ENCODE measurements around the gene SKI.

SKI gene

DNA sequence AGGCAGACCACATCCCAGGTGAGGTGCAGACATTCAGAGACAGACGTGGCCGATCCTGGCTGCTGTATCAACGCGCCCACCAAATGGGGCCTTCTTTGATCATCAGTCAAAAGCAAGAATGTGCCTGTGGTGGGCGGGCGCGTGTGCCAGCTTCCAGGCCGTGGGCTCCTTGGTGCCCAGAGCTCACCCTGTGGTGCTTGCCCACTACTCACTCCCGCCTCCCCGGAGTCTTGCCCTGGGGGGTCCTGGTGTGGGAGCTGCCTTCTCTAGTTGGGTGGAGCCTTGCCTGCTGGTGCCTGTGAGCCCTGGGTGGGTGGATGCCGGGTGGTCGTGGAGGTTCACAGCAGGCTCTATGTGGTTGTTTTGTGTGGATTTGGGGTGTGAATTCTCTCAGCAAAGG, 70.6 kb downstream of the SKI start:
- no peak for DNase-seq

DNA sequence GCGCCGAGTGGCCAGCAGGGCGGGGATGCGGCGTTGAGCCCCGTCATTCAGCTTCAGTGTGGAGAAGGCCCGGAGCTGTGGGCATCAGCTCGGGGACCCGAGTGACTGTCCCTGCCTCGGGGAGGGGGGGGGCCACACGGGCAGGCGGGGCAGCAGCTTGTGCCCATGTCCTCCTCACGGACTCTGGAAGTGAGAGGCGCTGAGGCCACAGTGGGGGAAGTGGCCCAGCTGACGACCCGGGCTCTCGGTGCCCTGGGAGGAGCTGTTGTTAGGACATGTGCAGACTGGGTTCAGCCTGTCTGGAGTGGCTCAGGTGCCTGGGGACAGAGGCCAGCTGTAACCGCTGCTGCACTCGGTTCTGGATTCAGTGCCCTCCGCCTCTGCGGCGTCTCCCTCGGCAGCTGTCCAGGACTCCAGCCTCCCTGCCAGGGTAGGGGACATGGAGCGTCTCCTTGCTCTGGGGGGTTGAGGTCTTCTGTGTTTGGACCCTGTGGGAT, 71.1 kb downstream of the SKI start:
- no peak for DNase-seq

DNA sequence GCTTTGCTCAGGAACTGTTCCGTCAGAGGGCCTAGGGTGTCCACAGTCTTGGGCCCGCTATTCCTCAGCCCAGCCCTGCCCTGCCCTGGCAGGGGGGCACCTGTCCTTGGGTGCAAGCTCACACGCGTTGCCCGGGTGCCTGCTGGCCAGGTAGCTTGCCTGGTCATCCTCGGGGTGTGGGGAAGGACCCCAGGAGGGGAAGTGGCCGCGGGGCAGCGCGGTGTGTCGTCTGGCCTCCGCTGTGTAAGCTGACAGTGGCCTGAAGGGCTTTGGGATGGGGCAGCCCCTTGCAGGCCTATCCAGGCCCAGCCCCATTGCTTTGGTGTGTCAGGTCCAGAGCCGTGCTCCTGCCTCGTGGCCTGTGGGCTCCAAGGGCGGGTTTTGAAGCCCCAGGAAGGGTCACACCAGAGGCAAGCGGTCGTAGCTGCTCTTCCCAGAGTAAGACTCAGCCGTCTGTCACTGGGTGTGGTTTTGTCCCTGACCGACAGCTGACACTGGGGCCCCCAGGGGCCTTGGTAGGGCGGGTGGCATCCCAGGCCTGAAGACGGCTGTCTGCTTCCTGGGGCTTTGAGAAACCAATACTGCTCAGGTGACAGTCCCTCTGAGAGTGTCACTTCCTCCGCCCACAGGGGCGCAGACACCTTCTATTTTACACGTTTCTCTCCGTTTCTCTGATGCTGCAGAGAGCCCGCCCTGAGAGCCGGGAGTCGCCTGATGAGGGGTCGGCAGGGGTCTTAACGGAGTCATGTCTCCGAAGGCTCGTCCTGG, 72.1 kb downstream of the SKI start:
- peak; percentile 65 for DNase-seq

DNA sequence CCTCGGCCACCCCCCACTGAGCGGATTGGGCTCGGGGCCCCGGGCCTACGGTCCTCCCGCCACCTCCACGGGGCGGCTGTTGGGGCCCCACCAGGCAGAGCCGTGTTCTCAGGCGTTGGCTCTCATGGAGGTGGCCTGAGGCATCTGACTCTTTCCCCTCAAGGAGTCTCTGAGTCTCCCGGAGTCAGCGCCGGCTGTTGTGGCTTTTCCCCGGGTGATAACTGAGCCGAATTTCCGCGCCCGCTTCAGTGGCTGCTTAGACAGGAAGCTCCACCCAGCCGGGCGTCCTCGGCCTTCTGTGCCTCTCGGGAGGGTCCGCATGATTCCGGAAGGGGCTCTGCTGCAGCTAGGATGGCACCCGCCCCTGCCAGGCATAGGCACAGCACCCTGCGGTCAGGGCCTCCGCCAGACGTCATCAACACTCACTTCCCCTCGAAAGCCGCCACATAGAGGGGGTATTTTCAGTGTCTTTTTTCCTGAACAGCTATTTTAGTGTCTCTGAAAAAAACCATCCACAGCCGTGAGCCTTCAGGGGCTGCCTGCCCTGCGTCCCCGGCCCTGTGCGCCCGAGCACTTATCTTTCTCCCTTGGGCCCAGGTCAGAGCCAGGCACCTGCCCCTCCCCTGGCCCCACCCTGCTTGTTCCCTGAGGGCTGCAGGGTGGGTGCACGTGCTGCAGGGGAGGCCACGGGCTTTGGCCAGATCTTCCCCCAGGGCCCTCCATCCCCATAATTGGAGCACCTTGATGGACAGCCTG, 72.9 kb downstream of the SKI start:
- peak; percentile 69 for DNase-seq

DNA sequence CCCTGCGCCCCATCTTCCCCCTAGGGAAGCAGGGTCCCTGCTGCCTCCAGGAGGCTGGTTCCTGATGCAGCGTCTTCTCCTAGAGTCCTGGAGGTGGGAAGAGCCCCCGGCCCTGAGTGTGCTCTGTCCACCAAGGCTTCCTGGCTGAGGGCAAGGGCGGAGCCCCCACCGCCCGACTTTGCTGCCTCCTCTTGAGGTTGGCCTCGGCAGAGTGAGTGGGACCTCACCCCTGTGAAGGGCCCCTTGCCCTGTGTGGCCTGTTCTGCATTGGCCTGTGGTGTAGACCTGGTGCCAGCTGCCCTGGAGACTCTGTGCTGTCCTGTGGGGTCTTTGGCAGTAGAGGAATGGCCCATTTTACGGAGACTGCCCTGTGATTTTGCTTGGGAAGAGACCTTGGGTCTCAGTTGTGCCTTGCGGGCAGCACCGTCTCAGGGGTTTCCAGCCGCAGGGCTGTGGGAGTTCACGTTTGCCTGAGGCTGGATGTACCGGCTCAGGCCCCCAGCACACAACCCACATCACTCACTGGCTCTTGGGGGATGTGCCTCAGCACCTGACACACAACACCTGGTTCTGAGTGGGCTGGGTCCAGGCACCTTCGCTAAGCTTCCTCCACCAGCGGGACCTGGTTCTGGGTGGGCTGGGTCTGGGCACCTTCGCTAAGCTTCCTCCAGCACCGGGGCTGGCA, 73.6 kb downstream of the SKI start:
- no peak for DNase-seq

DNA sequence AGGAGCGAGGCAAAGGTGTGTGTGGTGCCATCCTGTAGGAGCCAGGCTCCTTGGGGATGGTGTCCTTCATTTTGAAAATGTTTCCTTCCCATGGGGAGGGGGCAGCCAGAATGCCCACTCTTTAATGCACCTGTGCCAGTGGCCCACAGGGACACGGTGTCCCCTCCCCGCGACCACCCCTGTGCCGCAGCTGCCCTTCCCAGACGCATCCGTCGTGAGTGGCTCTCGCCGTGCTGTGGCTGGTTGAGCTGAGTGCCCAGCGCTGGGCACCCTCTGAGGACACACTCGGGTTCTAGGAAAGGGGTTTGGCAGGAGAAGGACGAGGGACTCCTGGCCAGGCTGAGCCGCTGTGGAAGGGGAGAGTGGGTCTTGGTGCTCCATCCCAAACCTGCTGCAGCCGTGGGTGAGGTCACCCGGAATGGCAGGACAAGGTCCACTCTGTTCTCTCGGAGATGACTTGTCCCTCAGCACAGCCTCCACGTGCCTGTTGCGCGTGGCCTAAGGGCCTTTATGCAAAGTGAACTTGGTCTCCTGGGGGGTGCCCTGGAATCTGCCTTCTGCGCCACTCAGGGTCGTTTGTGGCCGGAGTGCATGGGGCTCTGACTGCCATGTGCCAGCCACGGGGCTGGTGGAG, 74.3 kb downstream of the SKI start:
- DNase-seq = no peak

DNA sequence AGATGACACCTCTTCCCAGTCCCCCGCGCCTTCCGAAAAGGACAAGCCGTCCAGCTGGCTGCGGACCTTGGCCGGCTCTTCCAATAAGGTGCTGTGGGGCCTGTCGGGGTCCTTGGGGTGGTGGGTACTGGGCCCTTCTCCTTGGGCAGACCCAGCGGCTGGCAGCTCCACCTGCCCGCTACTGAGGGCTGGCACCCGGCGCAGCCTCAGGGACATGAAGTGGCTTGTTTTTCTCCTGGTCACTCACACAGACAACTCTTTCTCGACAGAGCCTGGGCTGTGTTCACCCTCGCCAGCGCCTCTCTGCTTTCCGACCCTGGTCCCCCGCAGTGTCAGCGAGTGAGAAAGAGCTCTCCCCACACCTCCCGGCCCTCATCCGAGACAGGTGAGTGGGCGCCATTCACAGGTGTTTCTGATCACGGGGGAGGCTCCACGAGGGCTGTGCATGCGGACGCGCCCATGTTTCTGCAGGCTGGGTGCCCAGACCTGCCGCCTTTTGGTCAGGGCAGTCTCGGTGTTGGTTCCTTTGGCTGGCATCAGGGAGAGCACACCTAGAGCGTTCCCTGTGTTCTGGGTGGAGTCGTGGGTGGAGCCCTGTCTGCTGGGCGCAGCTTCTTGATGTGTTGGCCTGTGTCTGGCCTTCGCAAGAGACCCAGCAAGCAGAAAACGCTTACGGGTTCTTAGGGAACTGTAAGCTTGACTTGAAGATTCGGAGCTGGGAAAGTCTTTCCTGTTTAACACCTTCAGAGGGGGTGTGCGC, 75.1 kb downstream of the SKI start:
- no peak for DNase-seq

DNA sequence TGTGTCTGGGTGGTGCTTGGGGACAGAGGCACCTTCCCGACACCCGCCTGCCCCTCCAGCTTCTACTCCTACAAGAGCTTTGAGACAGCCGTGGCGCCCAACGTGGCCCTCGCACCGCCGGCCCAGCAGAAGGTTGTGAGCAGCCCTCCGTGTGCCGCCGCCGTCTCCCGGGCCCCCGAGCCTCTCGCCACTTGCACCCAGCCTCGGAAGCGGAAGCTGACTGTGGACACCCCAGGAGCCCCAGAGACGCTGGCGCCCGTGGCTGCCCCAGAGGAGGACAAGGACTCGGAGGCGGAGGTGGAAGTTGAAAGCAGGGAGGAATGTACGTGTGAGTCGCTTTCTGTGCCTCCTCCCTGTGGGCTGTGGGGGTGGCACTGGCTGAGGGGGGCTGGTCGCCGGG, 75.7 kb downstream of the SKI start:
- no peak for DNase-seq

DNA sequence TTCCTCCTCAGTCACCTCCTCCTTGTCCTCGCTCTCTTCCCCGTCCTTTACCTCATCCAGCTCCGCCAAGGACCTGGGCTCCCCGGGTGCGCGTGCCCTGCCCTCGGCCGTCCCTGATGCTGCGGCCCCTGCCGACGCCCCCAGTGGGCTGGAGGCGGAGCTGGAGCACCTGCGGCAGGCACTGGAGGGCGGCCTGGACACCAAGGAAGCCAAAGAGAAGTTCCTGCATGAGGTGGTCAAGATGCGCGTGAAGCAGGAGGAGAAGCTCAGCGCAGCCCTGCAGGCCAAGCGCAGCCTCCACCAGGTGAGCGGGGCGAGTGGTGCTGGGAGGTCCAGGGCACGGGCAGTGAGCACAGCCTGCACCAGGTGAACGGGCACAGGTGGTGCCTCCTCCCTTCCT, 76.2 kb downstream of the SKI start:
- DNase-seq = no peak

DNA sequence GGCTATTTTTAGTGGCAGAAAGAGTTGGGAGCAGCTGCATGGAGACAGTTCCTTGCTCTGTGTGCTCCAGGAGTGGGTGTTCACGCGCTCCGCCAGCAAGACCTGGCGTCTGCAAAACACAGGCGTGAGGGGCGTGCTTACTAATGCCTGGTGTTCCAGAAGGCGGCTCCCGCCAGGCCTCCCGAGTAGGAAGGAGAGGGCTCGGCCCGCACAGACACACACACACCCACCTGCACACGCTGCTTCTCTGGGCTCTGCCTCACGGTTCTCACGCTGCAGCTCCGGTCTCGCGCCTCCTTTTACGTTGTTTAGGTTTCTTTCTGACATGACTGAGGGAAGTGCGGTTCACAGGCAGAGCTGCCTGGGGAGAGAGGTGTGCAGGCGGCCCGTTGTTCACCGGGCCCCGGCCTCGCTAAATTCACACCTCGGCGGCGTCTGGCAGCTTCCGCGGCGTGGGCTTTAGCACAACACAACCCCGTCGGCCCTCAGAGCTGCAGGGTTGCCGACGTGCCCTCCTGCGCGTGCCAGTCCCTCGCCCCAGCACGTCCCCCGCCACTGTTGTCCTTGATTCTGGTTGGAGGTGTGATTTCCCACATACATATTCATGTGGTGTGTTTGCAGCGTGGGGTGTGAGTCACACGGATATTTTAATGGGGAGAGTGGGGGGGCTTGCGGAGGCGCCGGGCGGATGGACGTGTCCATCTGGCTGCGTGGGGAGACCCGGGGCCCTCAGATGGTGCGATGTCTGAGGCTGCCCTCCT, 77.0 kb downstream of the SKI start:
- no peak for DNase-seq

DNA sequence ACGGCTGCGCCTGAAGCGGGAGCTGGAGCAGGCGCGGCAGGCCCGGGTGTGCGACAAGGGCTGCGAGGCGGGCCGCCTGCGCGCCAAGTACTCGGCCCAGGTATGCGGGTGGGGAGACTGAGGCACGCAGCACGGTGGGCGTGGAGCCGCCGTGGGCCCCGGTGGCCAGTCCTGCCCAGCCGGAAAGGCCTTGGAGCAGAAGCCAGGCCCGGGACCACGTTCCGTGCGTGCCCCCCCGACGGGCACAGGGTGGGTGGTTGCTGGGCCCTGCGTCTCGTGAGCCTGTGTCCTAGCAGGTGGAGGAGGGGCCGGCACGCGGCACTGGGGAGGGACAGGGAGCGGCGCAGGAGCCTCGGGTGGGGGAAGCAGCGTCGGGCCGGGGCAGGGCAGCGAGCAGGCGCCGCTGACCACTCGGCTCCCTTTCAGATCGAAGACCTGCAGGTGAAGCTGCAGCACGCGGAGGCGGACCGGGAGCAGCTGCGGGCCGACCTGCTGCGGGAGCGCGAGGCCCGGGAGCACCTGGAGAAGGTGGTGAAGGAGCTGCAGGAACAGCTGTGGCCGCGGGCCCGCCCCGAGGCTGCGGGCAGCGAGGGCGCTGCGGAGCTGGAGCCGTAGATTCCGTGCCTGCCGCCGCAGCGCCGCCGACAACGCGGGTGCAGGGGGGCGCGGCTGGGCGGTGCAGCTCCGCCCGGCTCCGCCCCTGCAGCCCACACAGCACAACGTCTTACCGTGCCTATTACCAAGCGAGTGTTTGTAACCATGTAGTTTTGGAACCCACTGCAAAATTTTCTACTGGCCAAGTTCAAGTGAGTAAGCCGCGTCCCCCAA, 78.2 kb downstream of the SKI start:
- DNase-seq = no peak

DNA sequence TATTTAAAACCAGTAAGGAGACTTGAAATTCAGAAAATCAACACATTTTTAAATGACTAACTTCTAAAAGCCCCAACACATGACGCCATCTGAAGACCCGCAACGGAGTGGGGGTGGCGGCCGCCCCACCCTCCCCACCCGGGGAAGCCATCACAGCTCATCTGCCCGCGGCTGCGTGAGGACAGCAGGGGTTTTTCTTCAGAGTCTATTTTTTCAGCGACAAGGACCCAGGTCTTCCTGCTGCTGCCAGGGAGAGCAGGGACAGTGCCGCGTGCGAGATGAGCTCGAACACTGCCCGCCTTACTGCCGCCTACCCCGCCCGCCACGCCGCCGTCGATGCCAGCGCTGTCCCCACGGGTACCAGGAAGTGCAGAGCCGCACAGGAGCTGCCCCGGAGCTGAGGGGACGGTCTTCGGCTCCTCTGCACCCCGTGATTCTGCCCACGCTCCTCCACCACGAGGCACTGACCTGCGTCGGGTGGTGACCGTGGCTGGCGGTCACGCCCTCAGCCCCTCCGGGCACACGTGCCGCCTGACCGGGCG, 79.0 kb downstream of the SKI start:
- DNase-seq = no peak

DNA sequence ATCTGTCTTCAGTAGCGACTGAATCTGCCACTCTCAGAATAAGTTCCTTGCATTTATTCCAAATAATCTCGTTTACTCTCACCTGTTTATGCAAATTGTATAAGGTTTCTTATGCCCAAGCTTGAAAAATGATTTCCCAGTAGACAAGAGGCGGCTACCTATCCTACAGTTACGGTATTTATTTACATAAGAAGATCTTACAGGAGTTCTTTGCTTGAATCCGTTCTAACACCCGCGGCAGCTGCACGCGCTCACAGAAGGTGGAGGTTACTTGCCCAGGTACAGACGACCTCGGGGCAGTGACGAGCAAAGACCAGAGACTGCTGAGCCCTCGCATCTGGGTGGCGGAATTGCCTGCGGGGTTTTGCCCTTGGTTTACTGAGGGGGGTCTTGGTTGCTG, 79.9 kb downstream of the SKI start:
- no peak for DNase-seq

DNA sequence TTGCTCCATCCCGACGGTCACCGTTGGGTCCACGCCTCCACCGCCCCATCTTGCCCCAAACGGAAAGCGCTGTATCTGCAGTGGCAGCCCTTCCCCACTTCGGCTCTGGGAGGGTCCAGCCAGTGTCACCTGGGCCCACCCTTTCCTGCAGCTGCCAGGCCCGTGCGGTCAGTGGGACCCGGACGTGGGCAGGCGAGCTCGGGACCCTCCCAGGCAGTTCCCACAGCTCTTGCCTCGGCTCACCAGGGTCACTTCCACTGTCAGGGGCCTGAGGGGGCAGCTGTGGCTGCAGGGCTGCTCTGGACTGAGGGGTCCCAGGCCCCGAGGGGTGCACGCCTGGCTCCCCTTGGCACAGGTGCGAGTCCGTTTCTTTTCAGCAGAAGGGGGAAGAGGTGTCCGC, 80.7 kb downstream of the SKI start:
- no peak for DNase-seq

DNA sequence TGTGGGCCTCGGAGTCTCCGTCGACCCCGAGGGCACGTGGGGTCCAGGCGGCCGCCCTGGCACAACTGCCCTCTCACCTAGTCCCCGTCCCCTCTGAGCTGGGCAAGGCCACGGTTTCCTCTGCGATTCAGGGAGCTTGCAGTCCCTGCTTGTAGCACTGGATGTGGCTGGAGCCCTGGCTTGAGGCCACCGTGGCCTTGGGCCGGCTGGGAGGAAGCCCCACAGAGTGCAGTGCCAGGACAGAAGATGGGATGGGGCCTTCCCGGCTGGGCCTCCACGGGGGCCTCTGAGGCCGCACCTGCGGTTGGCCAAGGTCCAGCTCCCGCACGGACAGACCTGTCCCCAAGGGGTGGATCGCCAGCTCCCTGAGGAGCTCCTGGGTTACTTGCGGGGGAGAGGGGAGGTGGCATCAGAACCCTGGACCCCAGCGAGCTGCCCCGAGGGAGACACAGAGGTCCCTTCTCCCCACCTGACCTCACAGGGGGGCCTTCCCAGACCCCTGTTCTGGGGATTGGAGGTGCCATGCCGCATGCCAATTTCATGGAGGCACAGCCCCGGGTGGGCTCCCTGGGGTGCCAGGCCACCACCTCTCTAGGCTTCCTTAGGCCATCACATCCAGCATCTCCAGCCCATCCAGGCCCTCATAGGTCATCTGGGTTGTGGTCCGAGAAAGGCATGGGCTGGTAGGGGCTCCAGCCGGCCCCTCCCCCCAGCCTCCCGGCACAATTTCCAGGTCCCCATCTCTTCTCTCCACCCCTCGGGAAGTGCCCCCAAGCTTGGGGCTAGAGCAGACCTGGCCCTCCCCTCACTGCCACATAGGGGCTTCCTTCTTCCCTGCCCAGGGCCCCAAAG, 82.4 kb downstream of the SKI start:
- no peak for DNase-seq

DNA sequence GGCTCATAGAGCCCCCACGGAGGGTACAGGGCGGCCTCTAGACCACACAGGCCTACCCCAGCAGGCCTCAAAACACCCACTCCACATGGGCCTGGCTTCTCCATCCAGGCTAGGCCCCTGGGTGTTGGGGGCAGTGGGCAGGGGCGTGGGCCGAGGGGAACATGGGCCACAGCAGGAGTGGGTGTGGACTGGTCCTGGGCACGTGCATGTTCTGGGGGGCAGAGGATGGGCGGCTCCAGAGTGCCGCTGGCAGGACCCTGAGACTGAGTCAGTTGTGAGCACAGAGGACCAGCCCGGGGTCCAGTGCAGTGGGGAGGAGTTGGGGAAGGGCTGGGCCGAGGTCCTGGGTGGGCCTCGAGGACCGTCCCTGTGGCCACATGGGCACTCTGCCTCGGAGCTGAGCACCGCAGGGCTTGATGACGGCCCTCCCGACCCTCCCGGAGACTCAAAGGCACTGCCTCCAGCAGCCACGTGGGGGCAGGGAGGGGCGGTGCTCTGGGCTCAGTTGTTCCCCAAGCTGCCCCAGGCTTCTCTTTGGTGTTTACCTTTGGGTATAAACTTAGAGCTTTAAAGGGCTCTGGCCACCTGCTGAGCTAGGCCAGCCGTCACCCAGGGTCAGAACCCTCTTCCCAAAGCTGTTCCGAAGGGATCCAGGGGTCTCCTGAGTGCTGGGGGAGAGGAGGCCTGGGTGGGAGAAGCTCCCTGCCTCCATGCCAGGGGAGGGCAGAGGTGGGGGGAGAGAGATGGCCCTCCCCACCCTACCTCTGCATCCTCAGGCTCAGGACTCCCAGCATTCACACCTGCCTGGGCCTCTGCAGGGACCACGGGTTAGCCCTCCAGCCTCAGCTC, 83.3 kb downstream of the SKI start:
- DNase-seq = peak; percentile 50

DNA sequence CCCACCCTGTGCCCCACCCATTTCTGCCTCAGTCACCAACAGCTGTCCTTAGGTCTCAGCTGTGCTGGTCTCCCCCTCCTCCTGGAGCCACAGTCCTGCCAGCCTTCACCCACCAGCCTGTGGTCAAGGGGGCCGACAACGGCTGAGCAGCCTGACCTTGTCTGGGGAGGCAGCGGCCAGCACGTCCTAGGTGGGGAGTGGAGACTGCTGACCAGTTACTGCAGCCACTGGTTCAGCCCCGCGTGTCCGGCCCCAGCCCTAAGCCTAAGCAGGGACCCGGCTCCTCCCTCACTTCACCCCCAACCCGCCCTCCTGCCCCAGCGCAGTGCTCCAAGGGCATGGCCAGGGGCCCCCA, 84.0 kb downstream of the SKI start:
- DNase-seq = no peak

DNA sequence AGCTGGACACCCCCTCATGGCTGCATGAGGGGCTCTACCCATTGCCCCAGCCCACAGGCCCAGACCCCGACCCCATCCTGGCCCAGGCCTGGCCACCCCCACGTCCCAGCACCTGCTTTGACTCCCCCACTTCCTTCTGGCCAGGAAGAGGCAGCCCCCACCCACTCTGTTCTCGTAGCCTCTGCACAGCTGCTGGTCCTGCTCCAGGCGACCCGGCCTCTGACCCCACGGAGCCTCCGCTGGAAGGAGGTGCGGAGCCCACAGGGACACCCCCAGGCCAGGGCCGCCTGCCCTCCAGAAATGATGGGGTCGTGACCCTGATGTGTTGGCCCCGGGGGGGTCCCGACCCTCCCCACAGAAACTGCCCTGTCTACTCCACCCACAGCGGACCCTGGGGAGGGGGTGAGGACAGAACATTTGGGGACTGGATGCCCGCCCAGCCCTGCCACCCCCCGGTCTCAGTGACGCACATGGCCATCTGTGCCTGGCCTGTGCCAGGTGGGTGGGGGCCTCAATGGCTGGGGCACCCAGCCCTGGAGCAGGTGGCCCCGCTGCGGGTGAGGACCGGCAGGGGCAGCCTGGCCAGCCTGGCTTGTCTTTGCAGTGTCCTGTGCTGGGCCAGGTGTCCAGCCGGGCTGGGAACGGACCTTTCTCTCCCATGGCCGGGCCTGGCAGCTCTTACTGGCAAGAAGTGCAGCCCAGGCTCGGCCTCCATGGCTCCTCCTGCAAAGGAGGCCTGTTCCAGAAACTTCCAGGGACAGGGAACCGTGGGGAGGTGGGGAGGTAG, 84.6 kb downstream of the SKI start:
- DNase-seq = no peak
